GM19043 (cell line): ENCODE data around the gene TIMM23.
"Not testable (repeated sequence)": the region's sequence is repeated elsewhere in the genome, so short reads cannot be mapped to it uniquely, and the experiment has no call there.

Source experiments
- ATAC-seq: cut with Tn5 transposase; IDR thresholded peaks from one replicate; pipeline ENCODE4 v1.9.1; 2021; ENCODE audit warnings: low read depth; ENCODE audit not compliant: unreplicated experiment

The TIMM23 gene

DNA sequence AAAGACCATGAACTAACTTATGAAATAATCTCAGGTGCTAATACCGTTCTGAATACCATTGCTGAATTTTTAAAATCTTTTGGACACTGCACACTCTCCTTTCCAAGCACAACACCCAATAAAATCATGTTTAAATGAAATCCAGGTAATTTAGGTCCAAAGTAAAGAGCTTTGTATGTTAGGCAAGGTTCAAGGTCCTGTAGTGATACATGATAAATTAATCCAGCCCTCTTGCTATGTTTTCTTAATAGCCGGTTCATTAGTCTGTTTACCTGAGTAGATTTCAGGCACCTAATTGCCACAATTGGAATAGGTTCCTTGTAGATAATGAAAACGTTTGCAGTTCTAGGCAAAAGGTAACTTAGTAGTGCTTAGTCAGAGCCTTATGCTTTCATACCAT lies 13.3 kb downstream of the TIMM23 start:
- ATAC-seq, result not testable (repeated sequence)

DNA sequence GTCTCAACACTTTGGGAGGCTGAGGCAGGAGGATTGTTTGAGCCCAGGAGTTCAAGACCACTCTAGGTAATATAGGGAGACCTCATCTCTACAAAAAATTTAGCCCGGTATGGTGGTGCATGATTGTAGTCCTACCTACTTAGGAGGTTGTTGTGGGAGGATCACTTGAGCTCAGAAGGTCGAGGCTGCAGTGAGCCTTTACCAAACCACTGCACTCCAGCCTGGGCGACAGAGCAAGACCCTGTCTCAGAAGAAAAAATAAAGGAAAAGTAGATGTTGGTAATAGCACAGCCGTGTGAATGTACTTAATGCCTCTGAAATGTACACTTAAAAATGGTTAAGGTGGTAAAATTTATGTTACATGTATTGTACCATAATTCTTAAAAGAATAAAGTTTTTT lies 25.3 kb downstream of the TIMM23 start:
- ATAC-seq, result no peak

DNA sequence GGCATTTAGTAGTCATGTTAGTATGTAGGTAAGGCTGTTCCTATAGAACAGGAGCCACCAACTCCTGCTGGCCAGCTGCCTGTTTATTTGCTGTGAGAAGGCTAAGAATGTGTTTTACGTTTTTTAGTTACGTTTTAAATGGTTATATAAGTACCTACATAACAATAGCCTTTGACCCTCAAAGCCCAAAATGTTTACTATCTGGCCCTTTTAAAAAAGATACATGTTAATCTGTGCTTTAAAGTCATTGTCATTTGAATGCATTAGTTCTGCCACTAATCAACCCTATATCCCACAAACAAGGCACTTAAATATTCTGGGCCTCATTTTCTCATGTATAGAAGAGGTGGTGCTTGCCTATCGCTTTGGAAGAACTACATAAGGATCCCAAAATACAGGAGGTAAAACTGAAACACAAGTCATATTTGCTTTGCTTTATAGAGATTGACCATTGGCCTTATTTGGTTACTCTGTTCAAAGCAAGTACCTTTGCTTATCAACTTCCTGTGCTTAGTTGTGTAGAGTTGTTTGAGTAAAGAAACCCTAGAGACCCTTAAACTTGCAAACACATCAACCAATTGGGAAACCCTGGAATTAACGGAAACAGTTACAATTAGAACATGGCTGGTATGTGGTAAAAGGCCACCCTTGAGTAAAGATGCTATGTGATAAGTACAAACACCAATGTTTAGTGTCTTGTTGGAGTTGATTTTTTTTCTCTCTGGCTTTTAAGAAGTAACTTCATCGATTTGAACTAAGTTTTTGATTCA lies 25.9 kb downstream of the TIMM23 start:
- no peak for ATAC-seq

DNA sequence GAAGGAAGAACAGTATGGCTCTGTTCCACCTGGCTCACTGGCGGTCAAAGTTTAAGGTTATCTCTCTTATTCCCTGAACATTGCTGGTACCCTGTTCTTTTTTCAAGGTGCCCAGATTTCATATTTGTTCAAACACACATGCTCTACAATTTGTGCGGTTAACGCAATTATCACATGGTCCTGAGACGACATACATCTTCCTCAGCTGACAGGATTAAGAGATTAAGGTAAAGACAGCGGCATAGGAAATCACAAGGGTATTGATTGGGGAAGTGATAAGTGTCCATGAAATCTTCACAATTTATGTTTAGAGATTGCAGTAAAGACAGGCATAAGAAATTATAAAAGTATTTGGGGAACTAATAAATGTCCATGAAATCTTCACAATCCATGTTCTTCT lies 27.7 kb downstream of the TIMM23 start:
- not testable (repeated sequence) for ATAC-seq

DNA sequence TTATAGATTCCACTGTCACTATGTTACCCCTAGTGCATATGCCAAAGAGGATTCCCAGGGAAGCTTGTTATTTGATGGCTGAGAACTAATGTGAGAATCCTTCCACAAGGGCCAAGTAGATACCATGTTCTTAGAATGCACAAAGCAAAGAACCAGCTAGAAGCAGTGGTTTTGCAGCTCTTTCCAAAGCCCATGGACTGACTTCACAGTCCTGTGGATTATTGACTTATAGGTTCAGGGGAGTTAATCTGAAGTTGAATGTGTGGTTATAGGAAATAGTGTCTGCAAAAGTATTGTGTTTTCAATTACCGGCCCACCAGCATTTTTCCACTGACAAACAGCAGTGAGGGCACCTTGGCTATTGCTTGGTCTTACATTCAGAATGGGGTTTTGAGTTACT lies 28.2 kb downstream of the TIMM23 start:
- no peak for ATAC-seq

DNA sequence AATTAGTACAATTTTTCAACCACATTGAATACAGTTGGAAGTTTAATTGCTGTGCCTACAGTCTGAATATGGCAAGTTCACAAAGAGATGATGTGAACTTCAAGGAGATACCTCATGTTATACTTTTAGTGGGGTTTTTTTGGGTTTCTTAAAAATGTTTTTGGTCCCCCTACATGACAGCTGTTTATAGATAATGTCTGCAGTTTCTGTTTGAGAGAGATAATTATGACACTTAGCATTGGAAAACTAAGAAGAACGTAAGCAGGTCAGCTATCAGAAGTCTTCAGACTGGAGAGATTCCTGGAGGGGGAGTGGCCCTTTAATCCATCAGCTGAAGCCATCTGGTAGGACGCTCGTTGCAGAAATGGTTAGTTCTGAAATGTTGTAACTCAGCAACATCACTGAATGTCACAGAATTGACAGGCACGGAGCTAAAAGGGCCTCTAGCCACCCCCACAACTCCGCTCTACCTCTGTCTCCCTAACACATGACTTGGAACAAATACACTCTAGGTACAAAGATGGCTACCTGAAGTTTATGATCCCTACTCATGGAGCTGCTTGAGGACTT lies 29.0 kb downstream of the TIMM23 start:
- ATAC-seq, result no peak

DNA sequence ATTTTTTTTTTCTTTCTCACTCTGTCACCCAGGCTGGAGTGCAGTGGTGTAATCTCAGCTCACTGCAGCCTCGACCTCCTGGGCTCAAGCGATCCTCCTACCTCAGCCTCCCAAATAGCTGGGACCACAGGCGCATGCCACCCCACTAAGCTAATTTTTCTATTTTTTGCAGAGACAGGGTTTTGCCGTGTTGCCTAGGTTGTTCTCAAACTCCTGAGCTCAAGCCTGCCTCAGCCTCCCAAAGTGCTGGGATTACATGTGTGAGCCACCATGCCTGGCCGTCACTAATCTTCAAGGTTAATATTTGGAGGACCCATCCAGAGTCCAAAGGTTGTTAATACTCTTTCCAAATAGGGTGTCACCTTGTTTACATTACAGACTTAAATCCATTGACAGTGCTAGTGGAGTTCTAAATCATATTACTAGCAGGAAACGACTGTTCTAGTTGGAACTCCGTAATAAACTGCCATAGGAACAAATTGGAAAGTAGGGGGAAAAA lies 29.9 kb downstream of the TIMM23 start:
- ATAC-seq, result not testable (repeated sequence)

DNA sequence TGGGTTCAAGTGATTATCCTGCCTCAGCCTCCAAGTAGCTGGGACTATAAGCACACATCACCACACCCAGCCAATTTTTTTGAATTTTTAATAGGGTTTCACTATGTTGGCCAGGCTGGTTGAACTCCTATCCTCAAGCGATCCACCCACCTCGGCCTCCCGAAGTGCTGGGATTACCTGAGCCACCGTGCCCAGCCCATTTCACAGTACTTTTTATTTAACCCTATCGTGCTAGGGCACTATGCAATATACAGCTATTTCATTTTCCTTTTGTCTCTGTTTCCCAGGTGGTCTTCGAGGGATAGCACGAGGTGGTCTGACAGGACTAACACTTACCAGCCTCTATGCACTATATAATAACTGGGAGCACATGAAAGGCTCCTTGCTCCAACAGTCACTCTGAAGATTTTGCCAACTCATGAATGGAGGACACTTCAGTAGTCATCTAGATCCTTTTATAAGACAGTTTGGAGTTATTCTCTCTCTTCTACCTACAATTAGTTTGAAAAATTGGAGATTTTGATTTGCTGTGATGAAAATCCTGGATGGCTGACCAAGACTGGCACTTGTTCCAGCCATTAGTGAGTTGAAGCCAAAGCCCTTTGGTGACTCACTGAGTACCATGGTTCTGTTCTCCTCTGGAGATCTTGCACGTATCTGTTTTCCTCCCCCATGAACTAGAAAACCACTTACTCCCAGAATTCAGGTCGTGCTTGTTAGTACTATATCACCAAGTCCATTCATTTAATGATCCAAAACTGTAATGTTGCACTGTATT lies 30.8 kb downstream of the TIMM23 start:
- ATAC-seq, result no peak

DNA sequence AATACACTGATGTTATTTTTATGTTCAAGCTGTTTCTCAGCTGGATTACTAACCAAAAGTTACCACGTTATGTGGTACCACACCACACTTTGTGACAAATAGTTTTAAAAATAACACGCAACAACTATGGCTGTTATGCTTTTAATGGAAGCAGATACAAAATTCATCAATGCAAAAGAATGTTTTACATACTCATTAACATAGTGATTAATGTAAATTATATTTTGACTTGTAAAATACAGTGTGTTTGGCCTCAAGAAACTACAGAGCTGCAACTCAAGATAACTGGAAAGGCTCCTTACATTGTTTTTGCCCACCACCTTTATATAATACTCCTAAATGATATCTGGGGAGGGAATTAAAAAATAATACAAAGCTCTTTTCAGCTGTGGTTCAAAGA lies 32.7 kb downstream of the TIMM23 start:
- no peak for ATAC-seq

DNA sequence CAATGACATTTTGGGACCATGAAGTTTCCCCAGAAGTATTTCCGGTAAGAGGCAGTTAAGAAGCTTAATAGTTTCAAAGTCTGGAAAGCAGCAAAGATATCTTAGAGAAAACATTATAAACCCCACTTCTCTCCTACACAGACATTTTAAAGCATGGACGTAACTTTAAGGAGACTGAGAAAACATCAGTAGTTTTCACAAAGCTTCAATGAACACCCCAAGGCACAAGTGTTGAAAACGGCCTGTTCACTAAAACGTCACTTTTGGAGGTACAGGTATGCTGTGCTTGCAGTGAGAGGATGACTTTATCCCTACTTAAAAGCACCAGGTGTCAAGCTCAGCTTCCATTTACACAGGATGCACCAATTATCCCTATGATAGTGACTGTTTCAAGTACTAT lies 33.1 kb downstream of the TIMM23 start:
- ATAC-seq, result no peak

DNA sequence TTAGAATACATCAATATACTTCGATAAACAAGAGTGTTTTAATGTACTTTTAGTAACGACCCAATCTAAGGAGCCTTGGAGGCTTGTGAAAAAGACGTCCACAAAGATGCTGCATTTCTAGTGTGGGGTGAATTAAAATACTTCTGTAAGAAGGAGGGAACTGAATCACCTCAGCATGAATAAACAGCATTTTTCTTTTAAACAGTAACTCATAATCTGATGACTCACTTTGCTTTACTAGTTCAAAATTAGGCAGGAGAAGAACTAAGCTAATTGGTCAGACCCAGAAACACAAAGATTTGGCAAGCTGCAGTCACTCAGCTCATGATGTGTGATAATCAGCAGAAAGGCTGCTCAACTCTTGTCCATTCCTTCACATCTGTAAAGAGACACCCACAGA lies 33.9 kb downstream of the TIMM23 start:
- ATAC-seq, result no peak

DNA sequence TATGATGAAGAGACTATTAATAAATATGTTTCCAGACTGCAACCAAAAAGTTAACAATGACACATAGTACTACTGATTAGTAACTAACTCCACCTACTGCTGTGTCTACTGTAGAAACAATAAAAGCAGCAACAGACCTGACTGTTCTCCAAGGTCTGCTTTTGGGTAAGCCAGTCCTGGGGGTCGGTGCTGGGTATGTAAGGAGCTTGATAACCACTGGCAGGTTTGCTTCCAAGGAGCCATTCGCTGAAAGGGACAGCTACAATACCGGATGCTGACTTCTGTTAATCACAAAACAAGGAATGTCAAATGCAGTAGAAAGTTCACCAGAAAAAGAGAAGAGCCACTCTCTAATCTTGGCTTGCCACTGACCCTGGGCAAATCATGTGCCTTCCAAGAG lies 40.5 kb downstream of the TIMM23 start:
- ATAC-seq, result no peak

DNA sequence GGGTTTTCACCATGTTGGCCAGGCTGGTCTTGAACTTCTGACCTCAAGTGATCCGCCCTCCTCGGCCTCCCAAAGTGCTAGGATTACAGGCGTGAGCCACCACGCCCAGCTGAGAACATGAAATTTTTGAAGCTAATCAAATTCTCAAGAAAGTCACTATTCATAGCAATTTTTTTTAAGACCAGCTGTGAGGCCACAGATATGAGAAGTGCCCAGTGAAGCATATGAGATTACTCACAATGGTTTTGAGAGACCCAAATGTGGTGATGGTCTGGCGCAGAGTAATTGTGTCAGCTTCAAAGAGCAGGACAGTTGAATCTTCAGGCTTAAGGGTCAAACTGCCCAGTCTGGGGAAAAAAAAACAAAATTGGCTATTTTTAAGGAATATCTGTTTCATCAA lies 41.9 kb downstream of the TIMM23 start:
- no peak for ATAC-seq

DNA sequence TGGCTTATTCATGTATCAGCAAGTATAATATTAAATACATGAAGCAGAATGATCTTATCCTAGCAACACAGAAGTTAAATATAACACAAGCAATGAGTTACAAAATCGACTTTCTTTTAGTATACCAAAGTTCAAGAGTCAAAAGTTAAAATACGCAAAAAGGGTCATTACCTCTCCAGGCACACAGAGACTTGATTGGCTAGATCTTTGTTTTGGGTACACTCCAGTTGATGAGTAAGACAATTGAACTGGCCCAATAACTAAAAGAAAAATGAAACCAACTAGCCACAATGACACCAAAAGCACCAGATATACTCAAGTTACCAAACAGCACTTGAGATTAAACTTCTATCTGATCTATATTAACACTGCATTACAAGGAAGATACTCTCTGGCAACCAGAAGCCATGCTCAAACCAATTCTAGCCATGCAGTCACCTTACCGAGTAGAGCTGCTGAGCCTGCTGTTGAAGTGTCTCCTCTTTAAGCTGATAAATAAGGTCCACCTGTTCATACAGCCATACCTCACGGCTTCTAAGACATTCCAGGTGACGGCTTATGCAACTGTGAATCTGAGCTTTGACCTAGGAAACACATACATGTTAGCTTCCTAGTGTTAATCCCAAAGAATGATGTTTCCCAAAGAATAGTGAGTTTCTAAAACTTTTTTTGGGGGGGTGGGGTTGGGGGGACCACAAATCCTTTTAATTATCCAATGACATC lies 42.6 kb downstream of the TIMM23 start:
- no peak for ATAC-seq

DNA sequence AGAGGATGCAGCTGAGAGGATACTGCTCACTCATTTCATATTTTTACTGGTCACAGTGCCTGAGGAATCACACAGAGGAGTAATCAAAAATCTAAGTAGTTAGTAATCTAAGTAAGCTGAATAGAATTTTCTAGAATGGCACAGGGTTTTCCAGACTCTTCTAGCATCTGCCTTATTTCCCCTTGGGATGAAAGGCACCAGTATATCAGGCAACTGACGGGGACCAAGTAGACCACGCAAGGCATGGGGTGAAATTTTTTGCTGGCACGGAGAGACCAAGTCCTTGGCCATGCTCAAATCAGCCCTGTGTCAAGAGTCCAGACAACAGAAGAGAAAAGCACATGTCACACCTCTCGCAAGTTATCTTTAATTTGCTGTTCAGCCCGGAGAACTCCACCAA lies 43.9 kb downstream of the TIMM23 start:
- no peak for ATAC-seq

DNA sequence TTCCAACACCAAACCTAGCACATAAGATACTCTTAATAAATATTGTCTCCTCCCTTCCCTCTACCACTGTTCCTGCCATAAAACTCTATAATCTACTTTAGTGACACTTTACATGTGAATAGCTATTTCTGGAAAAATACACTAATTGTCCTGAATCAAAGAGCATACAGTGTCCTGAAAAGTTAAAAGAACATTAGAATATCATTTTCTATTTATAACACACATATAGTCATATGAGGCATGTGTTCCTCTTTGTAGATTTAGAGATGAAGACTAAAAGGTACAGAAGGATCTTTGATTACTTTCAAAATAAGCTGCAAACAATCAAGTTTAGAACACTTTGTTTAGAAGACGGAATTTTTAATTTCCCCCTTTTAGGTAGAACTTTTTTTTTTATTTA lies 44.5 kb downstream of the TIMM23 start:
- no peak for ATAC-seq

DNA sequence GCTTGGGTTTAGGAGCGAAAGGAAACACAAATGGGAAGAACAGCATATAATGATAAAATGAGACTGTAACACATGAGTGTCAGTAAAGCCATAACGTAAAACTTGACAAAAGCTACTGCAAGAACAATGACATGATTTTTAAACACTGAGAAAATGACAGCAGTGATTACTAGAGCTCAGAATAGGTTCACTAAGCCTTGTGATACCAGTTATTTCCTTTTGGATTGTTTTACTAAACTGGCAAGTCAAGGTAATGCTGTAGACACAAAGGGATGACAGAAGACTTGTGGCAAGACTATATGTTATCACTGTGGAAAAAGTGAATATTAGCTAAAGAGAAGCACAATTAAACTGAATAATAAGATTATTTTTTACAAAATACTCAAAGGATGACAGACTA lies 45.4 kb downstream of the TIMM23 start:
- no peak for ATAC-seq

DNA sequence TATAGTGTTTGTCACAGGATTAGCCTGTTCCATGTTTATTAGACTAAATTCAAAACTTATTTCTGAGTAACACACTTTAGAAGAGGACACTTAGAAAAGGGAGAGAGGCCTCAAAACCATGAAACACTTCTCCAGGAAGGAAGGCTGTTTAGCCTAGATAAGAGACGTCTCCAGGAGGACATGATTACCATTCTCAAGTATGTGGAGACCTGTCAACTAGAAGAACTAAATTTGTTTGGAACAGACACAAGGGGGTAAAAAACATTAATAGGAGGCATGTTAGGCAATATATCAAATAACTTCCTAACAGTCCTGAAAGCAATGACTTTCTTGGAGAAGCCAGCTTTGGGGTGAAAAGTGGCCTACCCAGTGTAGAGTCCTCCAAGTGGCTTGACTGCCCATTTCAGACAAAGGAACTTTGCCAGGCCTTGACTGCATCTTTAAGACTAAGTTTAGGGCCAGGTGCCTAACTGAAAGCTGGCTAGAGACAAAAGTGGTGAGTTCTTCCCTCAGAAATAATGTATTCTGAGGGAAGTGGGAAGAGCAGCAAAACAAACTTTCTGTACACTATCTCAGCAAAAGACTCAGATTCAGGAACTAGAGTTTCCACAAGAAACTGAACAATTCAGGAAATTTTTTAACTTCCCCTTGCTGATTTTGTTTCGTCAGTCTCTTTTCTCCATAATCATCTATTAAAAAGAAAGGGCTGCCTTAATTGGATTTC lies 46.3 kb downstream of the TIMM23 start:
- no peak for ATAC-seq

DNA sequence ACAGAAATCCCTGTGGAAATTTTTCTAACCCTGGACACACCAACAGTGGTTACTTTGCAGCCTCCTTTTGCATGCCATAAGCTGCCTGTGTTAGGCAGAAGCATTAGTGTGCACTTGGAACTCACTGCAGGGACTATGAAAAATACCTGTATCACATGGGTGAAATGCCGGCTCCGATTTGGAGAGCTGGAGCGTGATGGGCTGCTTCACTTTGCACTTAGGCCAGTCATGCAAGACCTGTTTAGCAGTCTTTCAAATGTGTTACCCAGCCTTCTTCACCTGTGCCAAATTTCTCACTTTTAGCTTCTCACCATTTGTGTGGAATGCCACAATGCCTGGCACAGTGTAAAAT lies 46.9 kb downstream of the TIMM23 start:
- ATAC-seq, result no peak

DNA sequence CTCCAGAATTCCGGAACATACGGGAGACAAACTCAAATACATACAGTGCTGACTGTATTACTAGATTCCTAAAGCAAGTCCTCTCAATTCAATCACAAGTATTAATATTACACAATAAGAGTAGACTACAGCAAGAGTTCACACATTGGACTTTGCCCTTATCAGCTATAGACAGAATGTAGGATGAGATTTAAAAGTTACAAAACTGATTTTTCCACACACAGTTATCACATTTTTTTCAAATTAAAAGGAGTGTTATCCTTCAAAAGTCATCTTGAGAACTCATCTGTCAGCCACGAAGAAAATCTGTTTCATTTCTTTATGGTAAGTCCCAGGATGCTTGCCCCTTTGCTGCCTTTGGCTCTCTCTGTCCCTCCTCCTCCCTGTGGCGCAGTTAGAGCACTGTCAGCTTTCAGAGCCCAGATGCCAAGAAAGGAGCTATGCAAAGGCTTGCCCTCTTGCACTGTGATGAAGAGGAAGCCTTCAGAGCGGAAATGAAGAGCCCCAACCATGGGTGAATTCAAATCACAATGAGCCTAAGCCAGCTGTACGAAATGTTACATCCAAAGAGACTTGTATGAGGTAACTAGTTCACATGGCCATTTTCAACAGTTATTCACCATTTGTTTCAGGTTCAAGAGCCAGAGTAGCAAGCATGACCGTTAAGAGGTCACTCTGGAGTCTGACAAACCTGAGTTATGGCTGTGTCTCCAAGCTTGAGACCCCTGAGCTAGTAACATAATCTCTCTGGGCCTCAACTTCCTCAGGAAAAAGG lies 47.5 kb downstream of the TIMM23 start:
- no peak for ATAC-seq
